GM19395 (cell line): ENCODE results near the gene TOP3A.

Experiments
- ATAC-seq: cut with Tn5 transposase; IDR thresholded peaks from one replicate; pipeline ENCODE4 v1.9.1; 2021; ENCODE audit warnings: mild to moderate bottlenecking, moderate library complexity; ENCODE audit not compliant: unreplicated experiment

The TOP3A gene

DNA sequence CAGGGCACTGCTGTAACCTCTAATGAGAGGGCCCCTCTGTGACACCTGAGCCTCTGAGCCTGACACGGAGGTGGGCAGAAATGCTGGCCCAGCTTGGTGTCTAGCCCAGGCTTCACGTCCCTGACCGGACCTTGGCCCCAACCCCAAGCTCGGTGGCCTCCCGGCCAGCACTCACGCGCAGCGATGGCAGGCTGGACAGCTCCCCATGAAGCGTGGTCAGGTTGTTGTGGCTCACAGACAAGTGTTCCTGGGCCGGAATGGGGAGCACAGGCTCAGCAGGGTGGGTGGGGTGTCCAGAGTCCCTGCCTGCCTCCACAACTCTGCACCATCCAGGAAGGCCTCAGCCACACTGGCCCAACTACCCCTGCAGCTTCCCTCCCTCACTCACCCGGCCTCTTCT, 58.4 kb downstream of the TOP3A start:
- no peak for ATAC-seq

DNA sequence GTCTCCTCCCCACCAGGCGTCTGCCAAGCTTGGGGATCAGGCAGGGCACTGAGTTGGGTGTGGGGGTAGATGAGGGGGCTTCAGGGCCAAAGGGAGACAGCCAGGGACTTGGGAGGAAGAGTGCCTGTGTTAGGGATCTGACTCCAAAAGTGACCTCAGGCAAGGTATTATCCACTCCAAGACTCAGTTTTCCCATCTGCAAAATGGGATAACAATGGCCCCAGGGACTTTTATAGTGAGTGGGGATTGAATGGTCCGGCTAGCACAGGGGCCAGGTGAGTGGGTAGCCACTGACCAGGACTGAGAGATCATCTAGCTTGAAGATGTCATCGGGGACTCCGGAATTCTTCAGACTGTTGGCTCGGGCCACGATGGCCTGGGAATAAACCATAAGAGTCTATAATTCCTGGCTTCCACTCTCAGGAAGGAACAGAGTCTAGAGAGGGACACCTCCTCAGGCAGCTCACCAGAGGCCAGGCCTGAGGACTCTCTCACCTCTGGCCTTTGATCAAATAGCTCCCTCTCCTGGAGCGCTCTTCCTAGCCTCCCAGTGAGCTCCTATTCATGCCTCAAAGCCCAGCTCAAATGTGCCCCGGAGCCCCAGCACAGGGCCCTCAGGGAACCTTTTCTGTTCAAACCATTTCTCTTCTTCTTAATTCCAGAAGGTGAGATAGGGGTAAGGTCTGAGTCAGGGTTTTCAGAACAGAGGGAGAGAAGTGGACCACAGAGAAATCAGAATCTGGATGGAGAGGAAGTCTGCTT, 59.7 kb downstream of the TOP3A start:
- ATAC-seq: no peak

DNA sequence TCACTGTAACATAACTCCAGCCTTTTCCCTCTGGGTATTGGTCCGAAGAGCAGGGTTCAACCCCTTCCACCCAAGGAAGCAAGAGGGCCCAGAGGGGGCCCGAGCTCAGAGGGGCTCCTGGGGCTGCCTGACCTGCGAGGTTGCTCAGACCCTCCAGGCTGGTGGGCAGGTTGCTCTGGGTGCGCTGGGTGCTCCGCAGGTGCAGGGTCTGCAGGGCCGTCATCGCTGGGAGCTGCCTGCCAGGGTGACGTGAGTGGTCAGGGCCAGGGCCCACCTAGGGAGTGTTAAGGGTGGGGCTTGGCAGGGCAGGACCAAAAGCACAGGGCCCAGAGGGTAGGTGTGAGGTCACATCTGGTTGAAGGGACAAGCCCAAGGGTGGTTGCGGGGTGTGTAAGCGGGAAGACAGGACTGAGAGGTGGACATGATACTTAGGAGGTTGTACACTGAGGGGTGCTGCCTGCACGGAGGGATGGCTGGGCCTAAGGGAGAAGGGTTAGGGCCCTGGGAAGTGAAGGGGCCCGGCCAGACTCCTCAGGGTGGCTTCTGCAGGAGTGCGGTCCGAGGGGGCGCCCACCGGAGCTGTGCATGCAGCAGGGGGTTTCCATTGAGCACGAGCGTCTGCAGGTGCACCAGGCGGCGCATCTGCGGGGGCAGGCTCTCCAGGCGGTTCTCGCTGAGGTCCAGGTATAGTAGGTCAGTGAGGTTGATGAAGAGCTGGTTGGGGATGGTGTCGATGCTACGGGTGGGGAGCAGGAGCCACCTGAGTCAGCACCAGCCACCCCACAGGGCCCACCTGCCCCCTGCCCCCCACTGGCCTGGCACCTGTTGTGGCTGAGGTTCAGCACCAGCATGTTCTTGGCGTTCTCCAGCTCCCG, 60.6 kb downstream of the TOP3A start:
- ATAC-seq: no peak

DNA sequence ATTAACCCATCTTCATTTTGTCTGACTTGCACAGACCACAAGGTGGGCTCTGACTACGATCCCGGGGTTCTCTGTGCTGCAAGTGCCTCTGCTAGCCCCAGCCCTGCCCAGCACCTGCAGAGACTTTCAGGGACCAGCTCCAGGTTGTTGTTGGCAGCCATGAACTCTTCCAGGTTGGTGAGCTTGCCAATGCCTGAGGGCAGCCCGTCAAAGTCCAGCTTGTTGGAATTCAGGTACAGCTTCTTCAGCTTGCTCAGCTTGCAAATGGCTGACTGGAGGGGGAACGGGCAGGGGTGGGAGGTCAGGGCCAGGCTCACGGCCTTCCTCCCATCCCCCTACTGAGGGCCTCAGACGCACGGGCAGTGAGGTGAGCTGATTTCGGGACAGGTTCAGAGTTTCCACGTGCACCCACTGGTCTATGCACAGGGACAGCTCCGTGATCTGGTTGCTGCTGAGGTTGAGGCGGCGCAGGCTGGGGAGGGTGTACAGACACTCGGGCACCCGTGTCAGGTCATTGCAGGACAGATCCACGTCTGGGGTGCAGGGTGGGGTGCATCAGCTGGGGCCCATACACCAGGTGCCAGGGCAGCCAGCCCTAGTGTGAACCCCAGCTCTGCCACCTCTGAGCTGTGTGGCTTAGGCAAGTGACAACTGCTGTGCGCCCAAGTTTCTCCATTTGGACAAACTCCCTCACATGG, 61.5 kb downstream of the TOP3A start:
- no peak for ATAC-seq

DNA sequence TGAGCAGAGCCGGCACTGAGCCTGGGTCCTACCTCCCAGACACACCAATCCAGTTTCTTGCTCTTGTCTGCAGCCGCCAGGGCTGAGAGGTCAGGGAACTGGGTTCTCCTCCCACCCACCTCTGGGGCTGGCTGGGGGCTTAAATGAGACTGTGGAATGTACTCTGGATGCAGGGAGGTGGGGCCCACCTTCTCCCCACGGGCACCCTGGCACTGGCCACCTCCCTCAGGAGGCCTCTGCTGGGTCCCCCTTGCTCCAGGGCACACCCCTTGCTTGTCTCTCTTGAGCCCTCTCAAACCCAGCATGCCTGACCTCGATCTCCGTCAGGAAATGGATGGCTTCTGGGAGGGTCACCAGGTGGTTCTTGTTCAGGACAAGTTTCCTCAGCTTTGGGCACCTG, 62.6 kb downstream of the TOP3A start:
- no peak for ATAC-seq

DNA sequence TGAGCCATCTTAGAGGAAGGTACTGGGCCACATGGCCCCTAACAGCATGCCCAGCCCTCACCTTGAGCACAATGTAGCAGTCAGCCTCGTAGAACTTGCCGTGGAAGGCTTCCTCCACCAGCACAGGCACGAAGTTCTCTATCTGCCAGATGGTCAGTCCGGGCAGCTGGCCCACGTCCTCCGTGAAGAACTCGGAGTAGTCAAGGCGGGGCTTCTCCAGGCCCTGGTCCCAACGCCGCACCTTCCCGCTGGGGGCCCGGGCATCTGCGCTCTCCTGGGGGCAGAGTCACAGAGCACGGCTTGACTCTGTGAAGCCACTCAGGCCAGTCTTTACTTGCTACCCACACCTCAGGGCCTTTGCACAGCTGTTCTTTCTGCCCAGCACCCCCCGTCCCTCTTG, 63.6 kb downstream of the TOP3A start:
- ATAC-seq: no peak

DNA sequence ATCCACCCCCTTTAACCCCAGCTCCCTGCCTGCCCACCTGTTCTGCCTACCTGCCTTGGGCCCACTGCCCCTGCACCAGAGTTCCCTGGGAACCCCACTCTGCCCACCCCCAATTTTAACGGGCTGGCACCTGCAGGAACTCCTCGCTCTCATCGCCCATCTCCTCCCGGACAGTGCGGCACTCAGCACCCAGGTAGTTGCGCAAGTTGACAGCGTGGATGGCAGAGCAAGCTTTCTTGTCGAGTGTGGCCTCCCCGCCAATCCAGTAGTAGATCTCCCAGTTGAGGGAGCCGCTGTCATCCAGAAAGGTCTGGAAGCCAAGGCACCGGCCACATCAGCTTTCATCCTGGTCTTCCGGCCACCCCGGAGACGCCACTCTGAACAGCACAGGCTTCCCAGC, 64.1 kb downstream of the TOP3A start:
- no peak for ATAC-seq

DNA sequence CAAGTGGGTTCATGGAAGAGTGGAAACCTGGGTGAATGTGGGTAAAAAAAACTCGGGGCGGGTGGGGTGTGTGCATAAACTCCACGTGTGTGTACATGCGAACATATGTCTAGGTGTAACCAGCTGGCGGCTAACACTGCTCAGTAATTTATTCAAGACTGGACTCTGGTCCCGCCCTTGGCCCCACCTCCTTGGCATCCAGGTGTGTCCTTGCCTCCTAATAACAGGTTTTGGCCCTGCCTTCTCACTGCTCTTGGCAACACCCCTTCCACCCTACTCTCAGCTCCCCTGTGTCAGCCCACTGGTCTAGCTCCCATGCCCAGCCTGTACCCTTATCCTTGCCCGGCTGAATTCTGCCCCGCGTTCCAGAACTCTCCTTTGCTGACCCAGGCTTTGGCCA, 64.5 kb downstream of the TOP3A start:
- ATAC-seq: no peak

DNA sequence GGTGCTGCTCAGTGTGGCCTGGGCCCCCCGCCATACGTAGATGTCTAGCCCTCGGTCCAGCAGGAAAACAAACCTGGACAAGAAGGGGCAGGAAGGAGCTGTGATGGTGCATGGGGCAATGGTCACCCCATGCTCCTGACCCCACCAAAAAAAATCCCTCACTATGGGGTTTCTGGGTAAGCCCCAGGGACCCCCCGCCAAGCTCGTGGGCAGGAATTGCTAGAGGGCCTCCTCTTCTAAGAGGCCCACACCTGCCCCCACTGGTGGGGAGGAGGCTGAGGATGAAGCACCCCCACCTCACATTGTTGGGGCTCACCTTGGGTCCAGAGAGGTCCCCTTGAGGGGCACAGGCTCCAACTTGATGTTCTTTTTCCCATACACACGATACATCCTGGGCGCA, 66.0 kb downstream of the TOP3A start:
- ATAC-seq: no peak

DNA sequence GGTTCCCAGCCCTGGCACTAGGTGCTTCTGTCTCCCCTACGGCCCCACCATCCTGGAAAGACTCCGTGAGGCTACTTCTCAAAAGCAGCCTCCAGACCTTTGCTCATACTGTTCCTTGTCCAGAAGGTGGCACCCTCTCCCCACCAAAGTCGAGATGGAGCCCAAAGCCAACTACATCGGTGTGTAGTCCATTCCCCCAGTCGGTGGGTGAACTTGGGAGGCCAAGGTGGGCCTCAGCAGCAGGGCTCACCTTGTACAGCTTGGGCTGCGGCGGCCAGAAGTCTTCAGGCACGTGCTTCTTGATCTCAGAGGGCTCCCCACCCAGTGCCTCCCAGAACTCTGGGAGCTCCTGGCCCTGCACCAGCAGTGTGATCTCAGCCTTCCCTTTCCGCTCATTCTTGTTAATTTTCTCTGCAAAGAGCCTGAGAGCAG, 66.5 kb downstream of the TOP3A start:
- ATAC-seq: no peak

DNA sequence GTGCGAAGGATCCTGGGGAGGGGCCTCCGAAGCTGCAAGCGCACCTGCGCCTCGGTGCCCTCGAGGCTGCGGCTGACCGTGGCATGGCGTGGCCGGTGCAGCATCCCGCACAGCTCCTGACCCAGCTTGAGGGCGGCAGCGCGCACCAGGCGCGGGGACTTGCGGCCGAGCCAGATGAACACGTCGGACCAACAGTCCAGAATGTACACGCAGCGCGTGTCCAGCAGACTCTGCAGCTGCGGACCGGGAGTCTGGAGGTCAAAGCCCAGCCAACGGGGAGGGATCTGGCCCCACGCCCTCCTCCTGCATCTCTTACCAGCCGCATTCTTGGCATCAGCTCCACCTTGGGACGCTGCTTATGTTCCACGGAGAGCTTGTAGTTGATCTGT, 67.2 kb downstream of the TOP3A start:
- ATAC-seq: no peak

DNA sequence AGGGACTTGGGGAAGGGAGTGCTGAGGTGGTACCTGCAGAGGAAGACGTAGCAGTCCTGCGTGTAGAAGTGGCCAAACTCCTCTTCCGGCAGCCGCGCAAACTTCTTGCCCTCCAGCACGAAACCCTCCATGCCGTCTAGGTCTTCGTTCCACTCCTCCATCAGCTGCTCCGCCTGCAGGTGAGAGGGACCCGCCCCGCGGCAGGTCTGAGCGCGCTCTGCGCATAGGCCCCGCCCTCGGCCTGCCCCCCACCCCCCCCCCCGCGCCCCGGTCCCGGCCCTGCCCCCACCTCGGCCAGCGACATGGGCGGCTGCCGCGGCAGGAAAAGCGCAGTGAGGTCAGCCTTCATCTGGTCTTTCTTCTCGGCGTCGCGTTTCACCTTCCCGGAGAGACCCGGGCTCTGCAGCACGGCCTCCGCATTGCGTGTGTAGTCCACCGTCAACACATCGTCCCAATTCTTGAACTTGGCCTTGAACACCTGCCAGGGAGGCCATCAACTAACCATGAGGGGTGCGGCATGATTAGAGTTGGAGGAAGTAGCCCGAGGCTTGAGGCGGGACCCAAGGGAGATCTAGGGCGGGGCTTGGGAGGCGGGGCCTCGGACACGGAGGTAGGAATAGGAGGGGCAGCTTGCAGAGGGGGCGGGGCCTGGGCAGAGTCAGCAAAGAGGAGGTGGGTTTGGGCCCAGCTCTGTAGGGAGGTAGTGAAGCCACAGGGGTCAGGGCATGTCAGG, 67.7 kb downstream of the TOP3A start:
- no peak for ATAC-seq

DNA sequence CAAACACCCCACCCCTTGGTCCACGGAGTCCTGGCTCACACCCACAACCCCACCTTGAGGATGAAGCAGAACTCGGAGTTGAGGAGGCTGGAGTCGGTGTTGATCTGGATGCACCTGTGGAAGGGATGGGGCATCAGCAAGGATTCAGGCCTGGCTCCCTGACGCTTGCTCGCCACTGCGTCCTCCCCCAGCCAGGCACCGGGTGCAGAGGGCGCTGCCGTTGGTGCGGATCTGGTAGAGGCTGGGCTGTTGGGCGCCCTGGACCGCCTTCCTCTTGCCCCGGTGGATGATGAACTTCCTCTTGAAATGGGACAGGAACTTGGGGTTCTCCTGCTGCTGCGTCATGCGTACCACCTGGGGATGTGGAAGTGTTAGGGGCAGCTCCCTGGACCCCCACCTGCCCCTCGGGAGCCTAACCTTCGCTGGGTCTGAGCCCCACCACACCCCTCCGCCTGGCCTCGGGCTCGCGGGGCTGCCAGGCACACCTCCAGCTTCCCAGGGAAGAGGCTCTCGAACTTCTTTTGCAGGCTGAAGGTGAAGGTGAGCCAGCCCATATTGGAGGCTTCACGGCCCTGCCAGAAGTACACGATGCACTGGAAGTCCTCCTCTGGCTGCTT, 68.6 kb downstream of the TOP3A start:
- no peak for ATAC-seq

DNA sequence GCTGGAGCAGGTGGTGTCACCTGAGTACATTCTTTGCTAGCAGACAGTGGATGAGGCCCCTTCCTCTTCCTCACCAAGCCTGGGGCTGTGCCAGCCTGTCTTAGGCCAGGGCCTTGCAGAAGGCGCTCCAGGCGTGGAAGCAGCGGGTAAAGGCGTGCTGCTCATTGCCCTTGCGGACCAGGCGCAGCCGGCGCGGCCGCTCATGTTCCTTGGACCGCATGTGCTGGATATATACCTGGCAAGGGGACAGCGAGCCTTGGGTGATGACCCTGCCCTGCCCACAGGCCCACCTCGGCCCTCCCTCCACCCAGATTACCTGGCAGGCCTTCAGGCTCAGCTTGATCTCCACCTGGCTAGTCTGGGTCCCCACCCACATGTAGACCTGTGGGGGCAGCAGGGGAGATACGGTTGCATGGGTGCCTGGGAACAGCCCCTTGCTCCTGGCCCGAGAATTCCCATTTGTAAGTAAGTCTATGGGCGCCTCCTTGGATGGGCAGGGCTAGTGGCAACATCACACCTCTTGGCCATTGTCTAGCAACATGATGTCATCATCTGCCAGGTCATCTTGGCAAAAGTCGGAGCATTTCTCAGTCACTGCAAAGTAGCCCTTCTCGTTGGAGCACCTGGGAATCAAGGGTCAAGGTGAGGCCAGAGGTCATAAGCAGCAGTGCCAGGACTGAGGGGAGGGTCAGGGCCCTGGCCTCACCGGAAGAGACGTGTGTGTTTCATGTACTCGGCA, 69.6 kb downstream of the TOP3A start:
- ATAC-seq: no peak

DNA sequence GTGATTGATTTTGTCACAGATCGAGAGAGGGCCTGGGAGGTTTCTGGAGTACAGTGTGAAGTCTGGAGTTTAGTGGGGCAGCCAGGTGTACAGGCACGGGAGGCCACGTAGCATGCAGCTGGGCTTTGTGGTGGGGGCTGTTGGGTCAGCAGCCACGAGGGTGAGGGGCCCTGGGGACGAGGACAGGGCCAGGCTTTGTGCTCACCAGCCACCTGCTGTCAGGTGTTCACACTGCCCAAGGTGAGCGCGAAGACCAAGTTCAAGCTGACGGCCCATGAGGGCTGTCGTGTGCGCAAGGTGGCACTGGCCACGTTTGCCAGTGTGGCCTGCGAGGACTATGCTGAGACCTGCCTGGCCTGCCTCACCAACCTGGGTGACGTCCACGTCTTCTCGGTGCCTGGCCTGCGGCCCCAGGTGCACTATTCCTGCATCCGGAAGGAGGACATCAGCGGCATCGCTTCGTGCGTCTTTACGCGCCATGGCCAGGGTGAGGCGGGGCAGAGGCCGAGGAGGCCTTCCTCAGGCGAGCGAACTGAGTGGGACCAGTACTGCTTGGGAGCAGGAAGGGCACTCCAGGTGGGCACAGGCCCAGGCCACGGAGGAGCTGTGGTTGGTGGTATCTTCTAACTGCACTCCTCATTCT, 73.4 kb downstream of the TOP3A start:
- ATAC-seq: no peak

DNA sequence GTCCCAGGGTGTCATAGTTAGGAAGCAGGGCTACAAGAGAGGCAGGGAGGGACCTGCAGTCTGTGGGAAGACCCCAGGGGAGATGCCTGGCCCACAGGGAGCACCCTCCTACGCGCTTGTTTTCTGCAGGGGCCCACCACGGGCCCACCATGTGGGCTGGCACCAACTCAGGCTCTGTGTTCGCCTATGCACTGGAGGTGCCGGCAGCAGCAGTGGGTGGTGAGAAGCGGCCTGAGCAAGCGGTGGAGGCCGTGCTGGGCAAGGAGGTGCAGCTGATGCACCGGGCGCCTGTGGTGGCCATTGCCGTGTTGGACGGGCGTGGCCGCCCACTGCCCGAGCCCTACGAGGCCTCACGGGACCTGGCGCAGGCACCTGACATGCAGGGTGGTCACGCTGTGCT, 74.3 kb downstream of the TOP3A start:
- ATAC-seq: no peak

DNA sequence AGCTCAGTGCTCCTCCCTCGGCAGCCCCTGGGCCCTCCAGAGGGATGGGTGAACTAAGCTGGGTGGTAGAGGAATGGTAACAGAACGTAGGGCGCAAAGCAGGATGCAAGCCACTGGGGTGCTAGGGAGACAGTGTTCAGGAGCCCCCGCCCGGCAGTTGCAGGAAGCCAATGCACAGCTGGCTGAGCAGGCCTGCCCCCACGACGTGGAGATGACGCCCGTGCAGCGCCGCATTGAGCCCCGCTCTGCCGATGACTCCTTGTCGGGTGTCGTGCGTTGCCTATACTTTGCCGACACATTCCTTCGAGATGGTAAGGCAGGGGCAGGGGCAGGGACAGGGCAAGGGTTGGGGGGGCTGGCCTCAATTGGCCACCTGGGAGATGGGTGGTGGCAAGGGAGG, 76.5 kb downstream of the TOP3A start:
- no peak for ATAC-seq

DNA sequence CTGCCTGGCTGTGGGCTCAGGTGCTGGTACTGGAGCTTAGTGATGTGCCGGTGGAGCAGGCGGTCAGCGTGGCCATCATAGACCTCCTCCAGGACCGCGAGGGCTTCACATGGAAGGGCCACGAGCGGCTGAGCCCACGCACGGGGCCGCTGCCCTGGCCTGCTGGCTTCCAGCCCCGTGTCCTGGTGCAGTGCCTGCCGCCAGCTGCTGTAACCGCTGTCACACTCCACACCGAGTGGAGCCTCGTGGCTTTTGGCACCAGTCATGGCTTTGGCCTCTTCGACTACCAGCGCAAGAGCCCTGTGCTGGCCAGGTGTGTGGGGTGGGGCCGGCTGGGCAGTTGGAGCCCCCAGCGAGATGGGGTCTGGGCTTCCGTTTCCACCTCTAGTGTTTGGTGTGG, 77.3 kb downstream of the TOP3A start:
- no peak for ATAC-seq

DNA sequence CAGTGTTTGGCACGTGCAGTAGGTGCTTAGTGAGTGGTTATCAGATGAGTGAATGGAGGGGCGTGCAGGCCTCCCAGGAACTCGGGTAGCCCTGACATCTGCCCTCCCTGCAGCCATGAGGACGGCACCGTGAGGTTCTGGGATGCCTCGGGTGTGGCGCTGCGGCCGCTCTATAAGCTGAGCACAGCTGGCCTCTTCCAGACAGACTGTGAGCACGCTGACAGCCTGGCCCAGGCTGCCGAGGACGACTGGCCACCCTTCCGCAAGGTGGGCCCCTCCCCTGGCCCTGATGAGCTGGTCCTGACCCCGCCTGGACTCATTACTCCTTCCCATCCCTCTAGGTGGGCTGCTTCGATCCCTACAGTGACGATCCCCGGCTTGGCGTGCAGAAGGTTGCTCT, 78.3 kb downstream of the TOP3A start:
- ATAC-seq: no peak
